GM18873 (cell line): Measurements from ENCODE around the gene INTS1.

Source experiments
- ATAC-seq: cut with Tn5 transposase; IDR thresholded peaks from one replicate; pipeline ENCODE4 v1.9.1; 2021; ENCODE audit warnings: mild to moderate bottlenecking, moderate library complexity, moderate number of reproducible peaks; ENCODE audit not compliant: unreplicated experiment, low FRiP score

Gene INTS1

DNA sequence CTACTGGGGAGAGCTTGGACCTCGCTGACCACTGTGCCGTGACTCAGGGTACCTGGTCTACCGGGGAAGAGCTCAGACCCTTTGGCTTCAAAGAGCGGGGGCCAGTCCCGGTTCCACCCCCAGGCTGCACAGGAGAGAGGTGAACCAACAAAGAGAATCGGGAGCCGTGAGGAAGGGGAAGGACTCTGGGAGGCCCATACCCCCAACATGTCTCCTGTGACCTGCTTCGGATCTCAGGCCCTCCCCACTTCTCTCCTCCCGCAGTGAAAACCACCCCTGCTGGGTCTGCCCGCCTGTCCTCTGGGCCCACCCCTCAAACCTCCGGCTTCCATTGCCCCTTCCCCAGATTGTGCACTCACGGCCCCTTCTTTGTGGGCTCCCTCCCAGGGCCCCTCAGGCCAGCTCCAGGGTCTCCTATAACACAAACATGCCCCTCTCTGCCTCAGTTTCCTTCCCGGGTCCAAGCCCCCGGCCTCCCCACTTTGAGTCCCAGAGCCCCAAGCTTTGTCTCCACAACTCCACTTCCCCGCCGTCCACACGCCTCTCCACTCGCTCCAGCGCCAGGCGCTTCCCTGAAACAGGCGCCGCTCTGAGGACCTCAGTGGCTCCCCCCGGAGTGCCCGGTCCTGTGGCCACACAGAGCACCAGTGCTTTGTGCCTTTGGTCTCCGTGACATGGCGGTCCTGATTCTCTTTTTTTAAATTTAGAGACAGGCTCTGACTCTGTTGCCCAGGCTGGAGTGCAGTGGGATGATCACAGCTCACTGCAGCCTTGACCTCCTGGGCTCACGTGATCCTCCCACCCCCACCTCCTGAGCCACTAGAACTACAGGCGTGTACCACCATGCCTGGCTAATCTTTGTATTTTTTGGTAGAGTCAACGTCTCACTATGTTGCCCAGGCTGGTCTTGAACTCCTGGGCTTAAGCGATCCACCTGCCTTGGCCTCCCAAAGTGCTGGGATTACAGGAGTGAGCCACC, 7.5 kb upstream of the INTS1 start:
- ATAC-seq = no peak

GRCh38 chr7:1510780-1511154, 6.6 kb upstream of the INTS1 start:
- ATAC-seq = no peak

GRCh38 chr7:1509226-1509625, 5.0 kb upstream of the INTS1 start:
- ATAC-seq = no peak

- ATAC-seq = no peak
Observed at GRCh38 chr7:1508277-1508758, 4.1 kb upstream of the INTS1 start.

GRCh38 chr7:1505731-1506550, 1.8 kb upstream of the INTS1 start:
- no peak for ATAC-seq

DNA sequence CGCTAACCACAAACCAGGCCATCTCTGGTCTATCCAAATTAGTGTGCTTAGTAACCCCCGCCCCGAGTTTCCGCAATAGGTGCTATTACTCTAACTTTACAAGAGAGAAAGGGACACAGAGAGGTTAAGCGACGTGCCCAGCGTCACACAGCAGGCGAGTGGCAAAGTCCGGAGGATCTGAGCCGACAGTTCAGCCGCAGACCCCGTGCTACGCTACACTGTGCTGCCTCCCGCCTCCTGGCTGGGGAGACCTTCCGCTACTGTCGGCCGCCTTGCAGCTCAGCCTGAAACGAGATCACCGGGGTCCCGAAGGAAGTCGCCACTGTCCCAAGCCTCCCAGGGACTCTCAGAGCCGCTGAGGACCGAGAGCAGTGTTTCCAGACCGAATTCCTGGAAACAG, 799 bp downstream of the INTS1 start:
- ATAC-seq = no peak

DNA sequence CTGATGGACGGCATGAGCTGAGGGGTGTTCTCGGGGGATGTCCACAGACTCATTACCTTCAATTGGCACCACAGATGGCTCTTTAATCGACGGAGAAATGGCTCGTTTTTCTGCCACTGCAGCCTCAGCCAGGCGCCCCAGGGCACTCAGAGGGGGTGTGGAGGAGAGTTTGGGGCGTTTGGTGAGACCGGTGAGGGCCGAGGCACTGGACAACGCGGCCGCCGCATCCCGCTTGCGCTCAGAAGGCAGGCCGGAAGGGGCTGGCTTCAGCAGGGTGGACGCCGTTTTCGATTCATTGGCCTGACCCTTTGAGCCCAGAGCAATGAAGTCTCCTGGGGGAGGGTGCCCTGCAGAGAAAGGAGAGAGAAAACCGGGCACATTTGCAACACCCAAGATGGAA, 1.3 kb downstream of the INTS1 start:
- no peak for ATAC-seq

DNA sequence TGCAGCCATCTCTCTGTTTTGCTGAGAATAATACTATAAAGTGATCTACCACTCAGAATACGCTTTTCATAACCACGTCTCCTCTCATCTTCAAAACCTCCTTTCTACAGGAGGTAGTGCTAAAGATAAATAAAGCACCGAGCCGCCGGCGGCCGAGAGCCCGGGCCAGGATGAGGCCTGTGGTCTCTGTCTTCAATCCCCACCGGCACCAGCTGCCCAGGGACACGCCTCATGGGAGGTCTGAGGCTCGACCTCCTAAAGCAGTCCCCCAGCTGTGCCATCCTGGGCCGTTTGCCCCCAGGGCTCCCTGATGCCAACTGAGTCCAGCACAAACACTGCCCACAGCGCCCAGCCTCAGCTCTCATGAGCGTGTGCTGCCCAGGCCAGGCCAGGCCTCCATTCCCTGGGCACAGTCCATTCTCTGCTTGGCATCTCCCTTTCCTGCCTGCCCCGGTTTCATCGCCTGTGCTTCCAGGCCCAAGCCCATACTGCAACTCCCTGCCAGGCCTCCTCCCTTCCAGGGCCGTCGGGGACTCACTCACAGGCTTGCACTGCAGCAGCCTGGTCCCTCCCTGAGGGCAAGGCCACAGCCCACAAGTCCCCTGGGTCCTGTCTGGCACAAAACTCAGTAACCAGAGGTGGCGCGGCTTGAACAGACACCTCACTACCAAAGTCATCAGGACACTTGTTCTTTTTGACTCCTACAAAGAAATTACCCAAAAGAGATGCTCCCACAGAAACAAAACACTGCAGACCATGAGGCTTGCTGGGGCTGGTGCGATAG, 2.5 kb downstream of the INTS1 start:
- ATAC-seq = no peak

DNA sequence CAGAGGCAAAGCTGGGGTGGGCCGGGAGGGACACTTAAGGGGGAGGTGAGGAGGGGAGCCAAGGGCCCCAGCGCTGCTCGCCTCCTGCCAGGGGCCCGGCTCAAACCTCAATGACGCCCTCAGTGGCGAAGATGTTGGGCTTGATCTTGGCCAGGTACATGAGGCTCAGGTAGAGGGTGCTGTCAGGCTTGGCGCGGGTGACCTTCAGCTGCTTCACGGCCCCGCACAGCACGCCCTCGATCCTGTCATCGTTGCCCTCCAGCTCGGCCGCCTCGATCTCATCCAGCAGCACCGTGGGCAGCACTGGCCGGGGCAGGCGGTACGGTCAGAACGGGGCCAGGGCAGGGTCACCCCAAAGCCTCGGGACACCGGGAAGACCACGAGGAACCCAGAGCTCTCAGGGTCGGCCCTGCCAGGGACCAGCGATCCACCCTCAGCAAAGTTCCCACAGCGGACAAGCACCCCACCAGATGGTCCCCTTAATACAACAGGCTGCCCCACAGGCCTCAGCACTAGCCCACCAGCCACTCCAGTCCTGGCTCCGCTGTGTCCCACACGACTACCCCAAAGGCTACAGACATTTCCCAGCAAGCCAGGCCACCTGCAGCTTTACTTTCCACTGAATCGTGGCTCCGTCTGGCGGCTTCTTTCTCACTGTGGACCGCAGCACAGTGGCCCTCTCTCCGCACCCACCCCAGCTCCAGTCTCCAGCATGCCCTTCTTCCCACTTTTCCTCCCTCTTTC, 4.0 kb downstream of the INTS1 start:
- no peak for ATAC-seq

- ATAC-seq = no peak
Observed at GRCh38 chr7:1499367-1500029, 4.7 kb downstream of the INTS1 start.

DNA sequence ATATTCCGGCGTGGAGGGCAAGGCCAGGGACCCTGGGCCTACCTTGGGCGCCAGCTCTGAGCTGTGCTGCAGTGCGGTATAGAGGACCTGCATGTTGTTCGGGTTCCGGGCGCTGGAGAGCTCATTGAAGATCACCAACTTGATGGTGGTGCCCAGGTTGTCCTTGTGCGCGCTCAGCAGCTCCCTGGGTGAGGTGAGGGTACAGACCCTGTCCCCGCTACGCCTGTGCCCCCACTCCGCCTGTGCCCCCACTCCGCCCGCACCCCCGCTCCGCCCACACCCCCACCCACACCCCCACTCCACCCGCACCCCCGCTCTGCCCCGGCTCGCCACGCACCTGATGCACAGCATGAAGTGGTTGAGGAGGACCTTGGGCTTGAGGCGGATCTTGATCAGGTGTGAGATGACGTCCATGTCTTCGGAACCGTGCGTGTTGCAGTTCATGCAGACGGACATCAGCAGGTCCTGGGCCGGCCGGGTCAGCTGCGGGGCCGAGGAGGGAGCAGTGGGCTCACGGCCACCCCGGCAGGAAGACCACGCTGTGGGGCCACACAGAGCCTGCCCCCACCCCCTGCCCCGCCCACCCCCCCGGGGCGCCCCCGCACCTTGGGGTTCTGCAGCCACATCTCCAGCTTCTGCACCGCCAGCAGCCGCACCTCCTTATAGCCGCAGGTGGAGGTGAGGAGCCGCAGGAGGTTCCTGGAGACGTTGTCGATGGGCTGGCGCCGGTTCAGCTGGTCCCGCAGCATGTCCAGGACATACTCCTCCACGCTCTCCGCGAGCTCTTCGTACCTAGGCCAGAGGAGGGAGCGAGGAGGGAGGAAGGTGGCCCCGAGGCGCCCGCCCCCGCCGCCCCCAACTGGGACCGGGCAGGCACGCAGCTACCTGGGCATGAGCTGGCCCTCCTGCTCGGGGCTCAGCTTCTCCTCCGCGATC, 5.6 kb downstream of the INTS1 start:
- no peak for ATAC-seq

DNA sequence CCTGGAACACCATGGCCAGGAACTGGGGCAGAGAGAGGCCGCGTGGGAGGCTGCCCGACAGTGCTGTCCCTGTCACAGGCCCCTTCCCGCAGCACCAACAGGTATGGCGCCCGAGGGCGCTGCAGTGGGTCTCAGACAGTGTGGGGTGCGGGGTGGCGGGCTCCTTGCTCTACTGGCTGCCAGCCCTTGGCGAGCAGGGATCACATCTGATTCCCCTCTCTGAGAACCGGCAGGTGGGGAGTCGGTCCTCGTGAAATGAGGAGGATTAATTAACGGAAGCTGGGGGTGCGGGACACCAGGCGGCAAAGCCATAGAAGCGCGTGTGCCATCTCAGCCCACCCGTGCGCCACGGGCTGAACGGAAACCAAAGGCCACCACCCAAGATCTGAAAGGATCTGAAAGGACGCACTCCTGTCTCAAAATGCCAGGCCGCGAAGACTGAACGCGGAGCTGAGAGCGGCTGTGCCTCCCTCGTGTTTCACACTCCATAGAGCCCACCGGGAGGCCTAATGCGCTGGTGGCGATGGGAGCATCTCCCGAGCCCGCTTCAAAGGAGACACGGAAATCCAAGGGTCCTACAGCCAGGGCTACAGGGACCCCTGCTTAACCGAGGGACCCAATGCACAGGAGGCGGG, 6.8 kb downstream of the INTS1 start:
- ATAC-seq = no peak

DNA sequence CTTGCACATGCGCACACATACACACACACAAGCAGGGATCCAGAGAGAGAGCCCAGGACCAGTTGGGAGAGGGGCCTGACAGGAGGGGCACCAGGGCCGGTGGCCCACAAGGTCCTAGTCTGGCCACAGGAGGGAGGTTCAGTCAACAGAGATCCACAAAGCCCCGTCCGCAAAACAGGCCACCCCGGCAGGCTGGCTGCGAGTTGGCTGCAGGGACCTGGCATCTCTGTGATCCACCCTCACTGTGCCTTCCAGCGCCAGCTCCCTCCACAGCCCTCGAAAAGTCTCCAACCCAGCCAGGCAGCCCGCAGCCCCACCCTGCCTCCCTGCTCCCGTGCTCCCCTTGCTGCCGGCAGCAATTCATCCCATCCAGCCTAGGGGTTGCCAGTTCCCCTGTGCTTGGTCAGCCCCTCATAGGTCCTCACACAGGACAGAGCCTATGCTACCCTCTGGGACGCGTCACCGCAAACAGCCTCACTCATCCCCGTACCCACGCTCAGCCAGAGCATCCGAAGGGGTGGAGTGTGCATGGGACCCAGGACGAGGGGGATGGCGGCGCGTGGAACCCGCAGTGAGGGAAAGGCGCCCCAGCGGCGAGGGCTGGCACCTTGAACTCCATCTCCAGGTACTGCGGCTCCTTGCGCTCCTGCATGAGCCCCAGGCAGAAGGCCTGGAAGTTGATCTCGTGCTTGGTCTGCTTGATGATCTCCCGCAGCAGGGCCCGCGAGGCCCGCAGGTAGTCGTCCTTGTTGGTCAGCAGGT, 7.5 kb downstream of the INTS1 start:
- no peak for ATAC-seq

GRCh38 chr7:1495564-1496242, 8.5 kb downstream of the INTS1 start:
- ATAC-seq = no peak

GRCh38 chr7:1494866-1495563, 9.2 kb downstream of the INTS1 start:
- no peak for ATAC-seq

DNA sequence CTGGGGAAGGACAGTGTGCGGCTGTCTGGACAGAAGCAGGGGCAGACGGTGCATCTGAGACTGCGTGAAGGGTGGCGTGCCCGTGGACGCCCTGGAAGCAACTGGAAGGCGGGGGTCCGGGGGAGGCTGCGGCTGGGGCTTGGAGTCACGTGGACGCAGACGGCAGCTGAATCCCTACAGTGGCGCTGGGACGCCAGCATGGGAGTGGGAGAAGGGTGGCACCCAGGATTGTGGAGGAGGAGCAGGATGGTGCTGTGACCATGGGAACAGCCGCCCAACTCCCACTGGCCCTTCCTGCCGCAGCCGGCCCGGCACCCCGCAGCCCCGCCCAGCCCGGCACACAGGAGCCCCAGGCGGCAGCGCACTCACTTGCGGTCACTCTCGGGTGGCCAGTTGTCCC, 9.7 kb downstream of the INTS1 start:
- ATAC-seq = no peak
